RWPE1 (cell line): ENCODE measurements around the gene TERB2.
"Not testable (repeated sequence)": the region's sequence is repeated elsewhere in the genome, so short reads cannot be mapped to it uniquely, and the experiment has no call there.

ENCODE experiments used
- CTCF ChIA-PET: fragments of 350-600 bp; sonication (Branson Sonifier 250); formaldehyde crosslinking; extraction: SDS; loops from one replicate; lab custom pipeline; 2021; lab: Yijun Ruan, JAX
- POLR2A ChIA-PET: fragments of 400-600 bp; formaldehyde crosslinking; extraction: SDS; loops from one replicate; lab custom pipeline; 2020; ENCODE audit warnings: antibody characterized with exemption; ENCODE audit not compliant: low non-redundant PET; lab: Yijun Ruan, JAX
- DNase-seq: peaks from one replicate; pipeline ENCODE4 v3.0.0; 2012; ENCODE audit warnings: low spot score
- H3K27ac ChIP-seq: fragments of 450-650 bp; 2 replicates; pipeline ENCODE4 v1.5.1; 2017
- CTCF ChIP-seq: fragments of 450-650 bp; conservative IDR thresholded peaks from 2 replicates; pipeline ENCODE4 v1.5.1; 2017; ENCODE audit warnings: low read depth, mild to moderate bottlenecking

TERB2 gene

GRCh38 chr15:44968475-44968874 lies 12.0 kb downstream of the TERB2 start:
- POLR2A ChIA-PET, result no interaction called here
- CTCF ChIA-PET, result interaction anchor here (0.6 to 1.6 kb wide), 8 partner anchors 14 to 308 kb away, joined by 3 to 8 read pairs (median 4); partner anchors contain the start of gene SORD

GRCh38 chr15:44971036-44971435 lies 14.5 kb downstream of the TERB2 start:
- no peak for DNase-seq
- H3K27ac ChIP-seq, result no peak overlapping the region
- no peak for TF ChIP-seq CTCF
- ChIA-PET POLR2A (no interaction called here), CTCF (no interaction called here)

More at GRCh38 chr15:44968475-44968874, 12.0 kb downstream of the TERB2 start:
- TF ChIP-seq CTCF, result no peak
- H3K27ac ChIP-seq, result no peak overlapping the region
- DNase-seq, result no peak

GRCh38 chr15:44976183-44976582 lies 19.7 kb downstream of the TERB2 start:
- DNase-seq, H3K27ac ChIP-seq, POLR2A ChIA-PET: not testable (repeated sequence)
- CTCF ChIA-PET, result interaction anchor here (0.7 kb wide), 1 partner anchor 1648 kb away, joined by 3 read pairs; no protein-coding TSS in a partner anchor

- CTCF ChIA-PET, DNase-seq, H3K27ac ChIP-seq, POLR2A ChIA-PET: not testable (repeated sequence)
Measured at GRCh38 chr15:44977781-44978180, 21.3 kb downstream of the TERB2 start.

GRCh38 chr15:44979617-44980339 lies 23.3 kb downstream of the TERB2 start:
- DNase-seq, result not testable (repeated sequence)
- CTCF ChIA-PET, result interaction anchor here (0.6 kb wide), 1 partner anchor 48 kb away, joined by 3 read pairs; no protein-coding TSS in a partner anchor

DNA sequence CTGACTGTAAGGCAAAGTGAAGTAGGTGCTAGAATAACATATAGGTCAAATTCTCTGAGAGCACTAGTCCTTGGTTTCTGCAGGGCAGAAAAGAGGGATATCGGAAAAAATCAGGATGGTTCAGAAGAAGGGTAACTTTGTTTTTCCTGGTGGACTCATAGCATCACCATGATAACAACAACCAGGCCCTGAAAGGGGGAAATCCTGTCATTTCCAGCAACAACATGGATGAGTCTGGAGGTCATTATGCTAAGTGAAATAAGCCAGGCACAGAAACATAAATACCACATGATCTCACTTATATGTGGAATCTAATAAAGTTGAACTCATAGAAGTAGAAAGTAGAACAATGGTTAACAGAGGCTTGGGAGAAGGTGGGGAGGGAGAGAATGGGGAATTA lies 27.7 kb downstream of the TERB2 start:
- POLR2A ChIA-PET, result not testable (repeated sequence)

More at GRCh38 chr15:44979617-44980339, 23.3 kb downstream of the TERB2 start:
- POLR2A ChIA-PET, H3K27ac ChIP-seq: not testable (repeated sequence)

DNA sequence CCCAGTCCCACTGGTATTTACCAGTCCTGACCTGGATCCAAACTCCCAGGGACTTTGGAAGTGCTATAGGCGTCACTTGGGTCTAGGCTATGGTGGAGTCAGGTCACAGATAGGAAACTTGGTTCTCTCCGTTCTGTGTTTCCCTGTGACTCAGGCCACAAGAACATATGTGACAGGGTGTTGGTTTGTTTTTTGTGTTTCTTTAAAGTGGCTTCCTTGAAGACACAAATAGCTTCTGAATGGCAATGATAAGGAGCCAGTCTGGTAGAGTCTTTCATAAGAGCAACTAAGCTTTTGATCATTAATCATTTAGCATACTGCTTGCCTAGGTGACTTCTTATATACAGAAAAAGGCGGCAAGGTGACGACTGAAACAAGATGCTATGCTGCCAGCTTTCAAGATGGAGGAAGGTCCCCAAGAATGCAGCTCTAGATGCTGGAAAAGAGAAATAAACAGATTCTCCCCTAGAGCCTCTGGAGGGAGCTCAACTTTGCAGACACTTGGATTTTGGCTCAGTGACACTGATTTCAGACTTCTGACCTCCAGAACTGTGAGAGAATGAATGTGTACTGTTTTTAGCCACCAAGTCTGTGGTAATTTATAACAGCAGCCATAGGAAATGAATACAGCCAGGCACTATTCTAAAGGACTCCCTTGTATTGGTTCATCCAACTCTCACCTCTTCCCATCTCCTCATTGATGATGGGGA lies 30.0 kb downstream of the TERB2 start:
- CTCF ChIA-PET, POLR2A ChIA-PET, DNase-seq: not testable (repeated sequence)

More for the DNA sequence above, 27.7 kb downstream of the TERB2 start:
- H3K27ac ChIP-seq, DNase-seq, CTCF ChIA-PET: not testable (repeated sequence)

DNA sequence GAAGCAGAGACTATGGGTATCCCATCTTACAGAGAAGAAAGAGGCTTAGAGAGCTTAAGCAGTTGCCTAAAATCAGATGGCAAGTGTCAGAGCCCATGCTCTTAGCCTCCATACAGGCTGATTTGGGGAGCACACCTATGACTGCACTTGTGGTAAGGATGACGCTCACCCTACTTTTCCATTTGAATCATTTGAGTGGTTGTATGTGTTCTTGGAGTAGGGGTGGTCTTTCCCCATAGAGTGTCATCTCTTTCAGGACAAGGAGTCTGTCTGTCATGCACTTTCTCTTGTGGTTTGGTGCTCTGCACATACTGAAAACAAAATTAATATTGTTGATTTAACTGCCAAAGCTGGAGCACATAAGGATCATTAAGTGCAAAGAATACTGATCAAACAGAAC lies 31.2 kb downstream of the TERB2 start:
- DNase-seq, POLR2A ChIA-PET, H3K27ac ChIP-seq, CTCF ChIA-PET: not testable (repeated sequence)

More for the DNA sequence above, 30.0 kb downstream of the TERB2 start:
- not testable (repeated sequence) for H3K27ac ChIP-seq

DNA sequence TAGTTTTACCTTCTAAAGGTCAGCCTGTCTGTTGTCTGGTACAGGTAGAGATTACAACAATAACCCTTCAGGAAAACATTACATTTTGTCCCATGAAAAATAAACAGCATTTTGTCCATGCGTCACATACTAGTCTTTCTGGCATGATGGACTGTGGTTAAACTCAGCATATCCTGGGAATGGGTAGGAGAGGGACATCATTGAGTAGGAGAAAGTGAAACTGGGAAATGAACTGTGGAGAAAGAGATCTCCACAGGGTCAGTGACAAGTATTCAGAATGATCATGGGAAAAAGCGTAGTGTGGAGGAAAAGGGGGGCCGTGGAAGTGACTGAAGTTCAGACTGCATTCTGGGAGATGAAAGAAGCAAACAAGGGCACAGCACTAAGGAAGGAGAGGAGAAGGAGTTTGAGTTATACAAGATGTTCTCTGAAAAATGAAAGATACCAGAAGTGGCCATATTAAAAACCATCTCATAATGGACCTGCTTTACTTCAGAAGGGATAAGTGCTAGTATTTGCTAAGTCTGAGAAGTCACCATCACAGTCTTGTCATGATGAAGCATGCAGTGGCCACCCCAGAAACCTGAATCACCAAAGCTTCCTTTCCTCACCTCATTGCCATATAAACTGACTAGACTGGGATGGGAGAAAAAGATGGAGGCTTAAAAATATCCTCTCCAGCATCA lies 31.8 kb downstream of the TERB2 start:
- CTCF ChIA-PET, H3K27ac ChIP-seq, DNase-seq, POLR2A ChIA-PET: not testable (repeated sequence)

DNA sequence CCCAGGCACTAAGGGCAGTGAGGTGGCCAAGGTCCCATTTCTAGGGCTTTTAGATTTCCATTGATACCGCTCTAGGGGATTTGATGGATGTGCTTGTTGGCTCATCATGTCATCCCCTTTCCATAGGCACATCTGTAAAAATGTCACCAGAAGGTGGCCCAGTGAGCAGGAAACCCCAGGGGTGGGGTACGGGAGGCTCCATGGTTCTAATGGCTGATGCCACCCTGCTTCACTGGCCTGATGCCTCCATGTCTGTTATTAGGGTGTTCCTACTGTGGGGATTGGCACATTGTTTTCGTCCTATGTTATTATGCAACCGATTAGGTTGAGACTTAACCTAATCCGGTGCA lies 32.4 kb downstream of the TERB2 start:
- DNase-seq, CTCF ChIA-PET, POLR2A ChIA-PET, H3K27ac ChIP-seq: not testable (repeated sequence)

- DNase-seq, POLR2A ChIA-PET, H3K27ac ChIP-seq: not testable (repeated sequence)
- CTCF ChIA-PET, result interaction anchor here (1.1 kb wide), 1 partner anchor 39 kb away, joined by 3 read pairs; no protein-coding TSS in a partner anchor
Measured at GRCh38 chr15:44997632-44998031, 41.1 kb downstream of the TERB2 start.
